GM20431 (cell line): ENCODE data around the gene ROBO1.

Source experiments
- in situ Hi-C: fragments of 300-500 bp; cut with MseI, MboI; formaldehyde crosslinking; loops from one replicate; pipeline ENCODE4 v1.15.0; 2020; ENCODE audit warnings: low sequenced_read_pairs; ENCODE audit not compliant: unreplicated experiment

Gene ROBO1

DNA sequence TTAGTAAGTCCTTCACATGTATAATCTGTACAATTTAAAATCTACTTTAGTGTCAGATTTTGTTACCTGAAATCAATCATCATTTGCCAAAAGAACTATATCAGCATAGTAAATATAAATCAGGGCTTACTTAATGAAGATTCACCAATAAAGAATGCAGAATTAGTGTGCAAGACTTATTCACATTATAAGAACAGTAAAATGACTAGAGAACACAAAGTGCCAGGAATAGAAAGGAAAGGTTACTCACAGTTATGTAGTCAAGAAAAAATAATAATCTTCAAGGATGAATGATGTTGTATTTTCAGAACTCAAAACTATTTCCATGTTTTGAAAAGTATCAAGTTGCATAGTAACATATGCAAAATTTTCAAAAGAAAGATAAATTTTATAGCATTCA is 891.9 kb downstream of the ROBO1 start:
- in situ Hi-C loops, result no loop called here

DNA sequence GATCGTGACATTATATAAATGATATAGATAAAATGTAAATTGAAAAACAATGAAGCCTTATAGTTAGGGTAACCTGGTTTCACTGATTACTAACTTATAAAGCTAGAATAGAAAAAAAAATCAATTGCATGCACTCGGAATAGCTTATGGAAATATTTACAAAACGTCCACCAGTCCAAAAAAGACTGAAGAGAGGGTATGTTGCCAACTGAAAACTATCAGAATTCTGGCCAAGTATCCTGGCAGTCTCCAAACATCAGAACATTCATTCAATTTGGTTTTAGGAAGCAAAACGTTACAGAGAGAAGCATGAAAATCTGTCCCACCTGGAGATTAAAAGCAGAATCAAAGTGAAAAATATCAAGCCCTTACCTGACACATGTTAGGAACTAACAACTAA is 892.4 kb downstream of the ROBO1 start:
- in situ Hi-C loops, result no loop called here

DNA sequence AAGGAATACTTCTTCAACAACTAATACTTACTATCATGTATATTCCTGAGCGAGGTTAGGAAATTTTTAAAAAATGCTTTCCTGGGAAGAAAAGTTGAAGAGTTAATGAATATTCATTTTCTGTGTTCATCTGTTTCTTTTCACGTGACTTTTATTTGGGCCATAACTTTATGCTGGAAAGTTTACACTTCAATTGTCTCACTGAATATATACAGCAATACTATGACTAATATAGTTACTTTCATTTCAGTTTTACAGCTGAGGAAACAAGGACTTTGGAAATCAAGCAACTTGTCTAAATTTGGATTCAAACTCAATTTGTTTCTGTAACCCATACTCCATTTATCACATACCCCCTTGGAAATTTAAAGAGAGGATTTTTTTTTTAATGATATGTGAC is 894.2 kb downstream of the ROBO1 start:
- in situ Hi-C loops, result no loop called here

DNA sequence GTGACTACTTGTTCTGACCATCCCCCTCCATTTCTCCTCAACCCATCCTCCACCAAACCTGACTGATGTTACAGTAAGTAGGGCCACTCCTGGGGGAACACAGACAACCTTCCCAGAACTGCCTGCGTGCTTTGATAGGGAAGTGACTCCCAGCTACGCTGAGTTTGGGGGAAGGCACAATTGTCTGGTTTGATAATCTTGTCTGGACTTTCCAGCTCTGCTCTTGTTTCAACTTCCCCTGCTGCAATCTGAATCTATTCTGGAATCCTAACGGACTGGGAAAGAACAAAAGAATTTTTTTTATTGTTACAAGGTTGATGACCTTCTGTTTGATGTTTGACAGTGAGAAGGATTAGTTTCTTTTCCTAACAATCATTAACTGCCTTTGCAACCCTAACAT is 895.6 kb downstream of the ROBO1 start:
- in situ Hi-C loops, result no loop called here

DNA sequence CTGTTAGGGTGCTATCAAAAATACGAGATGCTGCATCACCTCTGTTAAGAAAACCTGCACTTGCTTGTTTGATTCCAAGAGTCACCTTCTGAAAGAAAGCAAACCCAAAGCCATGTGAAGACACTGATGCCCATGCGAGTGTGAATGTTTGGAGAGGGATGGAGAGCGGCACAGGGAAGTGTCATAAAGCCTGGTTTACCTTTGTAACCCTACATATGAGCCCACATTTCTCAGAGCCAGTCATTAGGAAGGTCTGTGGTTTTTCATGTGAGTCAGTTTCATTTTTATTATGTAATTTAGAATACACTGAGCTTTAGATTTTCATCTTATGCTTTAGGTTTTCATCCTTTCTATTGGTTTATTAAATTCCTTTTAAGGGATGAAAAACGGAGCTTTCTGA is 896.8 kb downstream of the ROBO1 start:
- in situ Hi-C loops, result no loop called here

DNA sequence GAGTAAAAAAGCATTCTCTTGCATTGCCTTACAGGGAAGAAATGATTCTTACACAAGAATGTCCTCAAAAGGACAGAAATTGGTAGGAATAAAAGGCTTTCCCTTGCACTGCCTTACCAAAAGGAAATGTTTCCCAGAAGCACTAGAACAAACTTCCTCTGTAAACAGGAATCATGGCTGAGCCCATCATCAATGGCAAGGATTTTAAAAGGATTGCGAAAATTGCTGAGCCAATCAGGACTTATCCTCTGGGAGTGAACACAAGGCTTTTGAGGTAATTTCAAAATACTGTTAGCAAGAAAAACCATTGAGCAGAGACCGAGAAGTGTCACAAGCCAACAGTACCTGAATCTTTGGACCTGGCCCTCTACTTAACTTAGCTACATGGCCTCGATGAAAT is 897.3 kb downstream of the ROBO1 start:
- in situ Hi-C loops, result no loop called here

DNA sequence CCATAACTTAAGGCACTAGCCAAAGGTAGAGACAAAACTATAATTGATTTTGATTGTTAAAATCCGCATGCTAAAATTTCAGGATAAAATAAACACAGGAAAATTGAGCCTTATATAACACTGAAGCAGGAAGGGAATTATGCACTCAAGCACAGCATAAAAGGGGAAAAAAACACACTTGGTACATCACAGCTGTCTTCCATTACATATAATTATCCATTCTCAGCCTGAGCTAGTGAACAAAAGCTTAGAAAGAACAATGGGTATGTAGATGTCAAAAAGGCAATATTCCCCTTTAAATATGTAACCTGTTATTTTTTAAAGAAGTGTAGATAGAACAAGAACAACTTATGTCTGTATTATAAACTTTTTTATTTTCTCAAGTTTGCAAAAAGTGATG is 899.2 kb downstream of the ROBO1 start:
- in situ Hi-C loops, result no loop called here

DNA sequence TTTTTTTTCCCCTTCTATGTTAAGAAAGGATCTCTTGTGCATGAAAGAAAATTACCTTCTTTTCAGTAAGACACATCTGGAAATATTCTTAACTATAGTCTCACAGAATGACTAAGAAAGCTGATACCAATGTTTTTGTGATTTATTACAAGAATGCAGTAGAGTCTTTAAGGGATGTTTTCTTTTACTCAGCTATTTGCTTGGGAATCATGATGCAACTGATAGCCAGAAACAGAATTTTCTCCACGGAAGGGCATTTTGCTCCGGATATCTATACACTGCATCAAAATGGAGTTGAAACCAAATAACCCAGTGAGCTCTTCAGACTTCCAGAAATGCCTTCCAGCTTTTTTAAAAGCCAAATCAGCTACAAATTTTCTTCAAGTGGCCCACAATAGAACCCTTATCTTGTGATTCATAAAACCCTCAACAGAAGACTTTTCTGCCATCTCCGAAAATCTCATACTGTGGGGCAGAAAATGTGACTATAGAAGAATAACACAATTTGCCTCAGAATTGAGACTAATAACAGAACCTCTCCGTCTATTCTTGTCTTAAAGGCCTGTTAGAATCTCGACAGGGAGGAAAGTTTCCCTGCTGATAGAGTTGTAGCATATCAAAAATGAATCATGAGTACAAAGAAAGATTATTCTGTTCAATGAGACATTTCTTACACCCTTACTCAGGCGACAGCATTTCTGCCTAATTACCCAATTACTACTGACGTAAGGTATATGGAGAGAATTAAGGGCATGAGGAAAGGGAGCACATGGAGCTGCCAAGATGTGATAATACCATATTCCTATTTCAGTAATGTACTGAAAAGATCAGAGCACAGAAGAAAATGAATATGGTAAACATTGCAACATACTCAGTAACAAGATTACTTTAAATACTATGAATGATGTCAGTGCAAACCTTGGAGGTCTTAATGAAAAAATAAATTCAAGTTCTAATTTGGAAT is 900.1 kb downstream of the ROBO1 start:
- in situ Hi-C loops, result no loop called here

DNA sequence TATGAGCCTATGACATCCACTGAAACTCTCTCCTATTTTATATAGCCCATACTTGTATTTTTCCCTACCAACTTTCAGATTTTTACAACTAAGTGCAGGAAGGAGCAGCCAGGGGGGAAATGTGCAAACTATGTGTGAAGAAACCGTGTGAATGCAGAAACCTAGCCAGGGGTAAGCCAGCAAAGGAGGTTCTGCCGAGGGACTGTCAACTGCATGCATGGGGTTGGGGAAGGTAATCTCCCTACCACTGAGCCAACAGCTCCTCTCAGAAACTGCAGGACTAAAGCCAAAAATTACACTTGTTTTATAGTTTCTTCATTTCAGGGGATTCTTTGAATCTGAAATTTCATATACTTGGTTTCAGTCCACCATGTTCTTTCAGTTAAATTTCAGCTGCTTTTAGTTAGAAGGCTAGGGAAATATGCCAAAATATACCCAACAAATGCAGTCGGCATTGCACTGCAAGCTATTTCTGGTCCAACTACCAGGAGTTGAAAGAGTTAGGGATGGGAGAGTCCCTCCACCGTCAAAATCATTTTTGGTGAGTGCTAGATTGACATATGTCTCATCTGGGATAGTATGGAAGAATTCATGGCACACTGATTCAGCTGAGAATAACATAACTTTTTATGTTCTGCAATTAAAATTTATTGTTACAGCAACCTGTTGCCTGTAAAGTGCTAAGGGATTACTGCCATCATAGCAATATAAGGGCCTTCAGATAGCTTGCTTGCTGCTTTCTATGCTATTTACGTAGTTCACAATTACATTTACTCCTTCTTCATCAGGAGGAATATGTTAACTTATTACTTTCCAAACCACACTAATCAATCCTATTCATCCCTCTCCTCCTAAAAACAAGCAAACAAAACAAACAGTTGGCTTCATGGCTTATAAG is 904.2 kb downstream of the ROBO1 start:
- in situ Hi-C loops, result no loop called here

DNA sequence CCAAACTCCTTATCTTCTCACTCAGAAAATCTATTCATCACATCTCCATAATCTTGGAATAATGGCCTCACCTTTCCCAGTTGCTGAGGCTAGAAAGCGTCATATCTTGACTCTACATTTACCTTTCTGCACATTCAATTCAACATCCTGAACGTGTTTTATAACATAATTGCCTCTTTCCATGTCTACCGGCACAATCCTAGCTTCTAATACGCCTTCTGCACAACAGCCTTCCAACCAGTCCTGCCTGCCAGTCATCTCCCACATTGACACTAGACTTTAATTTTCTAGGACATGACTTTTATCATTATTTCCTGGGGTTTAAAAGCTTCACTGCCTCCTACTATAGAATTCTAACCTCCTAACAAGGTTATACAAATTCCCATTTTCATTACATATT is 906.6 kb downstream of the ROBO1 start:
- in situ Hi-C loops, result no loop called here

DNA sequence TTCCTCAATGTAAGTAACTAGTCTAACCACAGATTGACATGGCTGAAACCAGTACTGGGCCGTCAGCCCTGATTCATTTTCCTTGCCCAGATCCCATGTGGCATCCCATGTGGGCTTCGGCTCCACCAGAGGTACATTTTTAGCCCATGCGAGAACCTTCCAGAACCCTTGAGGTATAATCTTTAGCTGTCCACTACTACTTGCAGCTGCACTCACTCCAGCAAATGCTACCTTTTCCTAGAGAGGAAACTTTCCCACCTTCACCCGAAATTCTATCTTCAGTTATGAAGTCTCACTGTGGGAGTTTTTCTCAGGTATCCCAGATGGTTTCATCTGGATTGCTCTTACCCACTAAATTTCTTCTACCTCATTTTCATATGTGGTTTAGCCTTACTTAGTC is 907.2 kb downstream of the ROBO1 start:
- in situ Hi-C loops, result no loop called here

DNA sequence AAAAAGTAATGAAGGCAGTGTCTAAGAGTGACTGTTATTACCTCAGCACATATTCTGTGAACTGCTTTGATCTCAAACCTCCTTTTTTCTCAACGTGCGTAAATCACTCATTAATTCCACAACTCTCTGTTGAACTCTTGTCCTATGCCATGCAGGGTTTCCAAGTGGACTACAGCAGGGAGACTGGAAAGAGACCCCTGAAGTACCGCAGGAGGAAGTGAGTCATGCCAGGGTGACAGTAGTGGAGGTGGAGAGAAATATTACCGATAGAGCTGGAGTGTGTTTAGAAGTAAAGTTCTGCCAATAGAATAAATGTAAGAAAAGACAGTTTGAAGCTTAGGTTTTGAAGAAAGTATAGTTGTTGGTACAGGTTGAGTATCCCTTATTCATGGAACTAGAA is 908.9 kb downstream of the ROBO1 start:
- in situ Hi-C loops, result no loop called here

DNA sequence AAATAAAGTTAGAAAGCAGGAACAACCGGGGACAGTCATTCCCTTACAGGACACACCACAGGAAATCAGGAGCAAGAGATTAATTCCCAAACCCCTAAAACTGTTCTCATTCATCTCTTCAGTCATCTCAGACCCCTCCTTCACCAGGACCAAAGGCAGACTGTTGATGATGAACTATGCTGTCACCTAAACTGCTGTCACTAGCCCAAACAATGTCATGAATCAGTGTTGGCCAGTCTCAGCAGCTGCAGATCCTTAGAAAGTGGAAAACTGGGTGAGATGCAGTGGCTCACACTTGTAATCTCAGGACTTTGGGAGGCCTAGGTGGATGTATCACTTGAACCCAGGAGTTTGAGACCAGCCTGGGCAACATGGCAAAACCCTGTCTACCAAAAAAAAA is 909.6 kb downstream of the ROBO1 start:
- in situ Hi-C loops, result no loop called here

DNA sequence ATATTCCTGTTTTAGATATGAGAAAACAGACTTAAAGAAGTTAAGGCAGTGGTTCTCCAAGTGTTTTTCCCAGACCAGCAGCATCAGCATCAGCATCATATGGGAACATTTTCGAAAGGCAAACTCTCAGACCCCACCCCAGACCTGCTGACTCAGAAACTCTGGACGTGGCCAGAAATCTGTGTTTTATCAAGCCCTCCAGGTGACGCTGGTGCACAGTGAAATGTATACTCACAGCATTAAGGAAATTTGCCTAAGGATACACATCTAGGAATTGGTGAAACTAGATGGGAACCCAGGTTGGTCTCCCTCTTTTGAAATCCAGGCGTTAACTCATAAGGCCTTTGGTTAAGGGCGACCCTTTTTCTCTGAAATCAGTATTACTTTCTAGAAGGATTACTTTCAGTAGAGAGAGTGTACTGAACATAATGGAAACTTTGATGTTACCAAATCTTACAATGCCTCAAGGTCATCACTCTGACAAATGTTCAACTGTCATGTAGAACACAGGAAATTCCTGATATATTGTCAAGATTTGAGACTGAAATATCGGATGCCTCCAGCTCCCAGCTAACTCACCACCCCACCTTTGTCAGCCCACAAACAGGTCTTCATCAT is 910.2 kb downstream of the ROBO1 start:
- in situ Hi-C loops, result no loop called here

DNA sequence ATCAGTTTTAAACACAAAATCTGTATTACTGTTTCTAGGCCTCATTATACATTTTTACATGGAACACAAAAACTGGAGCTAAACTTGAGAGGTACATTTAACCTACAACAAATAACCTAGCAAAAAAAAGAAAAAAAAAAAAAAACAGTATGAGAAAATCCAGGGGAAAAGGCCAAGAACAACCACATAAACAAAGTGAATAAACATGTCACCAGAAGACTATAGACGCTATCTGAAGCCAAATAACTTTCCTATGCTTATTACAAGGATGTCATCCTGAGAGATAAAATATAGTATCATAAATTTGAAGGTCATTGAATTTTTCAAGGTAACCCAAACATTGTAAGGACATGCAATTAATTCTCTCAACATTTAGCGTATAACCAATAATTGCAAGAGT is 911.6 kb downstream of the ROBO1 start:
- in situ Hi-C loops, result no loop called here

DNA sequence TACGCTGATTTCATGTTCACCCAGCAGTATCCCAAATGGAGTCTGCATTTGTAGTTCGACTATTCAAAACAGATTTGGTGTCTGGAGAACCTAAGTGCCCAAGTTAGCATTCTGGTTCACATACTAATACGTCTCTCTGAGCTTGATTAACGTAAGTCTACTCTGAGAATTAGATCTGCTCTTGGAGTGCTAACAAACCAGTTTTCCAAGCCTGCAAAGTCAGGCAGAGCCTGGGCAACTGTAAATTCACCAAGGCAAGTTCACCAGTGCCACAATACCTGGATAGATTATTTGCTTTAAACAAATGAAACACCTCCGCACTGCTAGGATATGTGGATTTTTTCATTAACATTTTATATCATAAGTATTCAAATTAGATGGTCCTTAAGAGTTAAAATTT is 912.6 kb downstream of the ROBO1 start:
- in situ Hi-C loops, result no loop called here

DNA sequence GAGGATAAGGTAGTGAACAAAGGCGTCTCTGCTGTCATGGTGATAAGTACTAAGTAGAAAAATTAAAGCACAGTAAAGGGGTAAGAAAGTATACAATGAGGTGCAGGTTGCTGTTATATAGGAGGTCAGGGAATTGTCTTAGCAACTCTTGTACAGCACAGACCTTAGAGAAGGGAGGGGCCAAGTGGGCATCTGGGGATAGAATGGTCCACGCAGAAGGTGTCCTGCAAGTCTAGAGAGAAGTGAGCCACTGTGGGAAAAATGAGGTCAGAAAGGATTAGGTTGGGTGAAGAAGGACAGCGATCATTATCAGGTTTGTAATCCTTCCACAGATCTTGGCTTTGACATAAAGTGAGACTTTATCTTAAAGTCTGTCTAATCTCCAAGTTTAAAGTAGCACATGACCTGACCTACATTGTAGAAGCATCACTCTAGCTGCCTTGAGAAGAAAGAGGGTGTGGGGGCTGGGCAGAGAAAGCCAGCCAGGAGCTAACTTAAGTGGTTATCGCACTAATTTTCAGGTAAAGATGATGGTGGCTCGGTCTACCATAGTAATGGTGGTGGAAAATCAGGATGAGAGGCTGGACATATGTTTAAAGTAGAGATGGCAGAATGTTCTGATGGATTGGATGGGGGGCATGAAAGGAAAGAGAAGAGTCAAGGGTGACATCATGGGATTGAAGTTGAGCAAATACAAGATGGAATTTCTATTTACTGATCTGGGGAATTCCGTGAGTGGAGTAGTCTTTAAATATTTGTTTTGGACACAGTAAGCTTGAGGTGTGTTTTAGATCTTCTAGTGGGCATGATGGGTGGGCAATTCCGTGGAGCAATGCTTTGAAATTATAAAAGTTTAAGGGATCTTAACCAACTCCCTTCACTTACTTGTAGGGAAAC is 919.2 kb downstream of the ROBO1 start:
- in situ Hi-C loops, result no loop called here

DNA sequence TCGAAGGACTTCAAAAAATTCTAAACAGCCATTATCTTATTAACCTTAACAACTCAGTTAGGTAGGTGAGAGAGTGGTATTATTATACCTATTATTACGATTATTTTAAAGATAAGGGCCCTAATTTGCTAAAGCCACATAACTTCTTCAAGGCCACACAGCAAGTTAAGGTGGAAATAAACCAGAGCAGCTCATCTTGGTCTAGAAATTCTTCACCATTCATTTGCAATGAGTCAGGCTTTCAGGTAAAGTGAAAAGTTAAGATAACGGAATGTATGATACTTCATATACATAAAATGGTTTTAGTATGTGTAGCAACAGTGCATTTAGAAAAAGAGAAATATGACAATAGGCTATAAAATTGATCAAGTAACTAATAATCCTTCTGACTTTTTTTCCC is 920.2 kb downstream of the ROBO1 start:
- in situ Hi-C loops, result no loop called here

DNA sequence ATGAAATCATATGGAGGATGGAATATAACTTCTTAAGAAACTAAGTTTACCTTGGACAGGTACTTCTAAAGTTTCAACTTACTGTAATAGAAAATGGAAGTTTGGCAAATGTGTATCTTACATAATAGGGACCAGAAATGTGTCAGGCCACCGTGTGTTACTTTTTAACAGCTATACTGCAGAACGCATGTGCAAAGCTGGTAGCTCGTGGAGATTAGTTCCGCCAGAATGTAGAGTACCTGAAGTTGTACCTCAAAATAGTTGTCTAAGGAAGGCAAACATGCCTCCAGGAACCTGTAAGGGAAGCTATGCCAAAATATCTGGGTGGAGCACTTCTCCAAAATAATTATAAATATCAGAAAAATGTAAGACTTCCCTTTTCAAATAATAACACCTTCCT is 920.6 kb downstream of the ROBO1 start:
- in situ Hi-C loops, result no loop called here

DNA sequence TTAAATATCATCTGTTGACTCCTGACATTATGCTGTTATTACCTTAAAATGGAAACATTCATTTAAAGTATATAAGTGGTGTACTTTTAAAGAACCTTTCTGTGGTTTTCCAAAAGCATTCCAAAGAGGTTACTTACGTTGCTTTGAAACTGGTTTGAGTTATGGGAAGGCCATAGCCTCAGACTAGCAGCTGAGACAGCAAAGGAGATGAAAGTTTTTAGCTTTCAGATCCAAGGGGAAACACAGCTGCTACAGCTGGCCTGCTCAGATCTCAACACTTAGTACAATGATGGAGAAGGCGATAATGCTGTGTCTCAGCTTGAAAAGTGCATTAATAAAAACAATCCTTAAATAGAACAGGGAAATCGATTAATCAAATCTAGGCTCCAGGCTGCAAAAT is 921.1 kb downstream of the ROBO1 start:
- in situ Hi-C loops, result no loop called here
